ENCODE data around the gene ALX3. TPM values are rescaled to one million over a fixed set of nuclear protein-coding genes. Genes with fewer than 3 reads are reported as not detected.

Gene ALX3
- total RNA-seq, result not detected

- no peak for TF ChIP-seq CTCF (IDR thresholded peaks at IDR 0.05; ENCODE audit: low read depth)
Measured at GRCh38 chr1:110070671-110071242, at the start of gene ALX3. TSS of gene ALX3 (minus strand) at chr1:110070672. CDS start at chr1:110070612, 60 bp downstream.

GRCh38 chr1:110119843-110120242 lies 49.4 kb upstream of the ALX3 start:
- TF ChIP-seq CTCF (IDR thresholded peaks at IDR 0.05; ENCODE audit: low read depth), result no peak

- no peak for TF ChIP-seq CTCF (IDR thresholded peaks at IDR 0.05; ENCODE audit: low read depth)
Measured at GRCh38 chr1:110118636-110119396, 48.3 kb upstream of the ALX3 start.

- TF ChIP-seq CTCF (IDR thresholded peaks at IDR 0.05; ENCODE audit: low read depth), result no peak
Measured at GRCh38 chr1:110114784-110115183, 44.3 kb upstream of the ALX3 start.

GRCh38 chr1:110114173-110114572 lies 43.7 kb upstream of the ALX3 start:
- no peak for TF ChIP-seq CTCF (IDR thresholded peaks at IDR 0.05; ENCODE audit: low read depth)

- no peak for TF ChIP-seq CTCF (IDR thresholded peaks at IDR 0.05; ENCODE audit: low read depth)
Measured at GRCh38 chr1:110113551-110113950, 43.1 kb upstream of the ALX3 start.

GRCh38 chr1:110112656-110113055 lies 42.2 kb upstream of the ALX3 start:
- no peak for TF ChIP-seq CTCF (IDR thresholded peaks at IDR 0.05; ENCODE audit: low read depth)

Data from subcutaneous adipose tissue (tissue), 4 donors.